Adrenal gland (tissue), 12 donors: ENCODE data around the gene CHD2. TPM values are rescaled to one million over a fixed set of nuclear protein-coding genes. Genes with fewer than 3 reads are reported as not detected.
A peak's percentile ranks its signal among the peaks of the same experiment; 100 is the strongest.

ENCODE experiments used
- DNase-seq, 7 donors: peaks; one replicate each; pipeline ENCODE4 v3.0.0-alpha.2; 2019 to 2020
- H3K27ac ChIP-seq, 5 donors: fragments of 200-600 bp; sonication (generic) in 4 of 5; 1 replicate in 3 of 5; 2 replicates in 2 of 5; pipeline versions ENCODE4 v1.5.1 to v1.8.0; 2016 to 2020; ENCODE audit warnings: mild to moderate bottlenecking in 1 of 5
- H3K27me3 ChIP-seq: fragments of 200-600 bp; 2 replicates; pipeline ENCODE4 v1.8.0; 2021
- H3K36me3 ChIP-seq, 2 donors: fragments of 200-600 bp; replicated peaks in 1 of 2; 1 replicate in 1 of 2; 2 replicates in 1 of 2; pipeline versions ENCODE4 v1.5.1 to v1.8.0; 2018 to 2022
- H3K4me1 ChIP-seq, 2 donors: fragments of 200-600 bp; replicated peaks in 1 of 2; 1 replicate in 1 of 2; 2 replicates in 1 of 2; pipeline versions ENCODE4 v1.5.1 to v1.8.0; 2018 to 2021
- H3K4me3 ChIP-seq, 4 donors: fragments of 200-600 bp; sonication (generic) in 3 of 4; one replicate each; pipeline ENCODE4 v1.5.1; 2016 to 2018
- H3K9me3 ChIP-seq, 3 donors: fragments of 200-600 bp; sonication (generic) in 1 of 3; replicated peaks in 1 of 3; 1 replicate in 2 of 3; 2 replicates in 1 of 3; pipeline versions ENCODE4 v1.5.1 to v1.8.0; 2016 to 2021
- POLR2A ChIP-seq, 2 donors: fragments of 450-650 bp; IDR thresholded peaks; one replicate each; pipeline ENCODE4 v1.6.1; 2017; ENCODE audit warnings: antibody characterized with exemption in 2 of 2, mild to moderate bottlenecking in 2 of 2, moderate library complexity in 1 of 2
- WGBS, 4 donors: extraction: QIAGEN DNeasy Blood & Tissue Kit in 2 of 4; methylation state at CpG; one replicate each; pipeline versions ENCODE4 v1.1.5 to v1.1.7; 2013 to 2017; 5-methylcytosine and 5-hydroxymethylcytosine counted together
- intact Hi-C, 2 donors: fragments of 100-400 bp; cut with DNase I; formaldehyde crosslinking; loops; one replicate each; pipeline versions ENCODE4 v1.14.1 to v1.15.0; 2022 to 2023
- polyA plus RNA-seq, 3 donors: library from polyadenylated mRNA; stranded (reverse); fragments of 200-250 nt in 2 of 3; fragments of 350-450 nt in 1 of 3; fragmentation: Illumina TruSeq in 1 of 3; extraction: RNeasy Lipid Tissue Mini Kit (QIAGEN cat#74804) in 1 of 3; gene quantifications; one replicate each; pipeline ENCODE4 v1.2.3, GENCODE V29; 2013 to 2014
- total RNA-seq, 9 donors: library from RNA; depleted of rRNA in 4 of 9; stranded (reverse); fragments of >200 nt in 4 of 9; fragments of 120-200 nt in 1 of 9; fragmentation: NEBNext Ultra II Directional in 1 of 9; extraction: Animal tissue kit (Norgen Biotek cat#: 25700) in 1 of 9; gene quantifications; one replicate each; pipeline versions ENCODE4 v1.1.0 to v1.2.4, GENCODE V29; 2013 to 2023
- TF ChIP-seq, protein P1 (sequence below), 6 experiments: fragments of 450-650 bp in 4 of 6; fragments of 200-600 bp in 2 of 6; sonication (generic) in 1 of 6; IDR thresholded peaks; 1 replicate in 5 of 6; 2 replicates in 1 of 6; pipeline versions ENCODE4 v1.5.1 to v1.8.0; 2016 to 2021; ENCODE audit warnings: antibody characterized with exemption in 6 of 6, mild to moderate bottlenecking in 2 of 6, moderate library complexity in 1 of 6
- donor health status: healthy with polysubstance abuse.
- donor health status: Bipolar disorder and iron deficiency.
- donor health status: DM: yes; HTN: yes; CAD: no.
- donor health status: DM: no; HTN: no; CAD: no.
- donor health status: DM: no; HTN: no; CAD: no.
- donor health status: DM: yes; HTN: yes; CAD: no.

CHD2 gene
- total and polyA plus RNA-seq, 12 donors: 40.1 to 115 (median 70.9) TPM

DNA sequence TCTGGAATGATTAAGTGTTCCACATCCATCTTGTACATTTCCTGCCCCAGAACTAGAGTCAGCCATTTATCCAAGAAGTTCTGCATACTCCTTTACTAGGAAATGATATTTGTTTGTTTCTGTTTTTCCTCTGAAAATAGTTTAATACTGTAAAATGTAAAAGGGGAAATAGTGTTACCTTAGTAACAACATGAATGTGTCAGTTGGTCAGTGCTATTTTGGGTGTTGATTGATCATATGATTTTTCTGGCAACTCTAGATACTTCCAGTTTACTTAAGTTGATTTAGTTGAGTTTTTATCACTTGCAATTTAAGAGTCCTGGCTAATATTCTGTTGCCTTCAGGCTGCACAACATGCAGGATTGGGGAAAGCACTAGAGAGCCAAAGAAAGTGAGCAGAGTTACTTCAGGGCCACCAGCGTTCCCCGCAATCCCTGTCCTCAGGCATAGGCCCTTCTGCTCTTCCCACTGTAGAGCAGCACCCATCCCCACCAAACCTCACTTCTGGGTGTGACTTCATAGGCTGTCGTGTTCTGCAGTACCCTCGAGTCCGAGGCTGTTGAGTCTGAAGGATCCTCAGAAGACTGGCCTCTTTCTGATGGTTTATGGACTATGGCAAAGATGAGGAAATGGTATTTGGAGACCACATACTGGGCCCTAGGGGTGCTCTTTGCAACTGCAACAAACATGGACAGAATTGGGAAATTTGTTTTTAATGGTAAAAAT is 69.0 kb downstream of the CHD2 start:
- WGBS, 4 donors: 67 to 91% (median 90%) methylated on average over 3 to 5 of the region's 5 CpGs
- Histone ChIP-seq H3K9me3 (no peaks in the 10 kb centered on the region), H3K27ac (peak overlapping the region in 2 of 5 donors; percentile 18 to 50), H3K4me3 (no peak overlapping the region), H3K36me3 (peaks cover 0 to 54% of the 10 kb centered on the region in 2 donors), H3K27me3 (no peaks in the 10 kb centered on the region), H3K4me1 (peaks cover 12 to 38% of the 10 kb centered on the region in 2 donors)
- DNase-seq: no peak
- intact Hi-C loops: no loop called here
- TF ChIP-seq POLR2A (IDR thresholded peaks at IDR 0.05): no peak
- TF ChIP-seq, protein P1, sequence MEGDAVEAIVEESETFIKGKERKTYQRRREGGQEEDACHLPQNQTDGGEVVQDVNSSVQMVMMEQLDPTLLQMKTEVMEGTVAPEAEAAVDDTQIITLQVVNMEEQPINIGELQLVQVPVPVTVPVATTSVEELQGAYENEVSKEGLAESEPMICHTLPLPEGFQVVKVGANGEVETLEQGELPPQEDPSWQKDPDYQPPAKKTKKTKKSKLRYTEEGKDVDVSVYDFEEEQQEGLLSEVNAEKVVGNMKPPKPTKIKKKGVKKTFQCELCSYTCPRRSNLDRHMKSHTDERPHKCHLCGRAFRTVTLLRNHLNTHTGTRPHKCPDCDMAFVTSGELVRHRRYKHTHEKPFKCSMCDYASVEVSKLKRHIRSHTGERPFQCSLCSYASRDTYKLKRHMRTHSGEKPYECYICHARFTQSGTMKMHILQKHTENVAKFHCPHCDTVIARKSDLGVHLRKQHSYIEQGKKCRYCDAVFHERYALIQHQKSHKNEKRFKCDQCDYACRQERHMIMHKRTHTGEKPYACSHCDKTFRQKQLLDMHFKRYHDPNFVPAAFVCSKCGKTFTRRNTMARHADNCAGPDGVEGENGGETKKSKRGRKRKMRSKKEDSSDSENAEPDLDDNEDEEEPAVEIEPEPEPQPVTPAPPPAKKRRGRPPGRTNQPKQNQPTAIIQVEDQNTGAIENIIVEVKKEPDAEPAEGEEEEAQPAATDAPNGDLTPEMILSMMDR (IDR thresholded peaks at IDR 0.05): peak in 2 of 6 experiments; percentile 9 to 23

DNA sequence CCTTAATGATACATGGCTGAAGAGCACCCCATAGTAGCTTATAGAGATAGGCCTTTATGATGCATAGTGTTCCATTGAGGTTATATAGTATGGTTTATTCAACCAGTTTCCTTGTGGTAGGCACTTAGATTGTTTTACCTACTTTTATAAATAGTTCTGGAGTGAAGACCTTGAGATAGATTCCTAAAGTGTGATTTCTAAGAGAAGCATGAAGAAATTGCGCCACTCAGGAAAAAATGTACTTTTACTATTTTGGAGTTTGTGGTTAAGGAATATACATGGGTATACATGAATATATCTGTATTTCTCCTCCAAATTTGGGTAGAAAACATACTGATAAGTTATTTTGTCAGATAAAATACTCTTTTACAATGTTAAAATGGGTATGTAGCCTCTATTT is 70.5 kb downstream of the CHD2 start:
- WGBS, 4 donors: 60 to 72% (median 67%) methylated on average over 1 of the region's 1 CpG
- intact Hi-C loops: no loop called here
- peaks cover 0 to 63% of the 10 kb centered on the region in 2 donors for H3K36me3 ChIP-seq
- TF ChIP-seq POLR2A (IDR thresholded peaks at IDR 0.05): no peak
- TF ChIP-seq, protein P1 (IDR thresholded peaks at IDR 0.05): no peak
- H3K27ac ChIP-seq: no peak overlapping the region
- no peaks in the 10 kb centered on the region for H3K9me3 ChIP-seq
- H3K27me3 ChIP-seq: no peaks in the 10 kb centered on the region
- H3K4me1 ChIP-seq: peaks cover 12 to 37% of the 10 kb centered on the region in 2 donors
- DNase-seq: no peak
- no peak overlapping the region for H3K4me3 ChIP-seq

DNA sequence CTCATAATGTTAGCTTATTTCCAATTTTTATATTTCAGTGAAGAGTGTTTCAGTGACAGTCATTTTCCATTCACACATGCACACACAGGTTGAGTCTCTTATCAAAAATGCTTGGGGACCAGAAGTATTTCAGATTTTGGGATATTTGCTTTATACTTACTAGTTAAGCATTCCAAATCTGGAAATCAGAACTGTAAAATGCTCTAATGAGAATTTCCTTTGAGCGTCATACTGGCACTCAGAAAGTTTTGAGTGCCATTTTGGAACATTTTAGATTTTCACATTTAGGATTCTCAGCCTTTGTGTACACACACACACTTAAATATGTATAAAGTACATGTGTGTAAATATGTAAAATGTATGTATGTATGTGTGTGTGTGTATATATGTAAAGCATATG is 71.0 kb downstream of the CHD2 start:
- intact Hi-C loops: no loop called here
- no peak overlapping the region for H3K27ac ChIP-seq
- H3K36me3 ChIP-seq: peaks cover 0 to 67% of the 10 kb centered on the region in 2 donors
- H3K9me3 ChIP-seq: no peaks in the 10 kb centered on the region
- no peak for TF ChIP-seq POLR2A (IDR thresholded peaks at IDR 0.05)
- TF ChIP-seq, protein P1 (IDR thresholded peaks at IDR 0.05): no peak
- H3K4me3 ChIP-seq: no peak overlapping the region
- H3K27me3 ChIP-seq: no peaks in the 10 kb centered on the region
- 89 to 100% (median 95%) methylated on average over 1 of the region's 1 CpG for WGBS, 4 donors
- H3K4me1 ChIP-seq: peaks cover 12 to 37% of the 10 kb centered on the region in 2 donors
- DNase-seq: no peak

DNA sequence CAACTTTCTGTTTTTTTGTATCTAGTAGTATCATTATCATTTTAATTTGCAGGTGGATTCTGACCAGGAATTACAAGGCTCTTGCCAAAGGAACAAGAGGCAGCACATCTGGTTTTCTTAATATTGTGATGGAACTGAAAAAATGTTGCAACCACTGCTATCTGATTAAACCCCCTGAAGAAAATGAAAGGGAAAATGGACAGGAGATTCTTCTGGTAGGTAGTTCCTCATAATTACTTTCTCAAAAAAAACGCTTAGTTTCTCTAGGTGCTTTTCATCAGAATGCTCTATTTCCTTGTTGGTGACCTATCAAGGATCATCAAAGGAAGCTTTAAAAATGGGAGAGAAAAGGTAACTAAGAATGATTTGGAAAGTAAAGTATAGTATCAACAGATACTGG is 71.6 kb downstream of the CHD2 start:
- Histone ChIP-seq H3K4me3 (no peak overlapping the region), H3K4me1 (peaks cover 12 to 37% of the 10 kb centered on the region in 2 donors), H3K9me3 (no peaks in the 10 kb centered on the region), H3K27ac (peak overlapping the region in 1 of 5 donors; percentile 11), H3K27me3 (no peaks in the 10 kb centered on the region), H3K36me3 (peaks cover 0 to 73% of the 10 kb centered on the region in 2 donors)
- 84 to 86% (median 85%) methylated on average over 1 of the region's 1 CpG for WGBS, 4 donors
- DNase-seq: no peak
- intact Hi-C loops: no loop called here
- TF ChIP-seq, protein P1 (IDR thresholded peaks at IDR 0.05): no peak
- TF ChIP-seq POLR2A (IDR thresholded peaks at IDR 0.05): no peak
